ENCODE measurements around the gene PIGT.

PIGT gene

GRCh38 chr20:45450097-45450818, 34.3 kb downstream of the PIGT start (continued):
- no peak for TF ChIP-seq PPARA (CRISPR knock-in tag; IDR thresholded peaks at IDR 0.05; ENCODE audit: borderline replicate concordance)
- TF ChIP-seq BACH2 (CRISPR knock-in tag; IDR thresholded peaks at IDR 0.05; ENCODE audit: borderline replicate concordance) = no peak
- TF ChIP-seq ZC3H10 (CRISPR knock-in tag; IDR thresholded peaks at IDR 0.05) = no peak
- no peak for TF ChIP-seq GLIS3 (CRISPR knock-in tag; IDR thresholded peaks at IDR 0.05)
- TF ChIP-seq RARB (CRISPR knock-in tag; IDR thresholded peaks at IDR 0.05) = no peak
- no peak for TF ChIP-seq CSDC2 (CRISPR knock-in tag; IDR thresholded peaks at IDR 0.05)
- no peak for TF ChIP-seq TOX (CRISPR knock-in tag; IDR thresholded peaks at IDR 0.05; ENCODE audit: borderline replicate concordance)
- no peak for TF ChIP-seq POU6F1 (CRISPR knock-in tag; IDR thresholded peaks at IDR 0.05; ENCODE audit: borderline replicate concordance, low read depth)

GRCh38 chr20:45452238-45452637, 36.3 kb downstream of the PIGT start:
- no peak for TF ChIP-seq PPARA (CRISPR knock-in tag; IDR thresholded peaks at IDR 0.05; ENCODE audit: borderline replicate concordance)
- TF ChIP-seq BACH2 (CRISPR knock-in tag; IDR thresholded peaks at IDR 0.05; ENCODE audit: borderline replicate concordance) = no peak
- TF ChIP-seq ISL1 (CRISPR knock-in tag; IDR thresholded peaks at IDR 0.05) = no peak
- no peak for TF ChIP-seq TOX (CRISPR knock-in tag; IDR thresholded peaks at IDR 0.05; ENCODE audit: borderline replicate concordance)
- no peak for TF ChIP-seq ESRRG (CRISPR knock-in tag; IDR thresholded peaks at IDR 0.05)
- no peak for TF ChIP-seq POU6F1 (CRISPR knock-in tag; IDR thresholded peaks at IDR 0.05; ENCODE audit: borderline replicate concordance, low read depth)
- TF ChIP-seq RARB (CRISPR knock-in tag; IDR thresholded peaks at IDR 0.05) = no peak
- ATAC-seq = no peak

GRCh38 chr20:45452772-45453691, 37.1 kb downstream of the PIGT start:
- no peak for ATAC-seq

More at GRCh38 chr20:45452772-45453691, 37.1 kb downstream of the PIGT start:
- TF ChIP-seq ISL1 (CRISPR knock-in tag; IDR thresholded peaks at IDR 0.05) (no peak), POU6F1 (CRISPR knock-in tag; IDR thresholded peaks at IDR 0.05; ENCODE audit: borderline replicate concordance, low read depth) (no peak), SNAI2 (CRISPR knock-in tag; IDR thresholded peaks at IDR 0.05) (no peak), ZFP3 (CRISPR knock-in tag; IDR thresholded peaks at IDR 0.05) (no peak), BACH2 (CRISPR knock-in tag; IDR thresholded peaks at IDR 0.05; ENCODE audit: borderline replicate concordance) (no peak), TSHZ2 (CRISPR knock-in tag; IDR thresholded peaks at IDR 0.05) (no peak)

All from SK-N-SH treated with all-trans-retinoic acid at 6 μM for 48 hours (cell line).